ENCODE results near the gene SMAD7. TPM values are rescaled to one million over a fixed set of nuclear protein-coding genes. Genes with fewer than 3 reads are reported as not detected.

The SMAD7 gene
- total RNA-seq, 1 experiment from 2014 or later = 3.8 TPM

DNA sequence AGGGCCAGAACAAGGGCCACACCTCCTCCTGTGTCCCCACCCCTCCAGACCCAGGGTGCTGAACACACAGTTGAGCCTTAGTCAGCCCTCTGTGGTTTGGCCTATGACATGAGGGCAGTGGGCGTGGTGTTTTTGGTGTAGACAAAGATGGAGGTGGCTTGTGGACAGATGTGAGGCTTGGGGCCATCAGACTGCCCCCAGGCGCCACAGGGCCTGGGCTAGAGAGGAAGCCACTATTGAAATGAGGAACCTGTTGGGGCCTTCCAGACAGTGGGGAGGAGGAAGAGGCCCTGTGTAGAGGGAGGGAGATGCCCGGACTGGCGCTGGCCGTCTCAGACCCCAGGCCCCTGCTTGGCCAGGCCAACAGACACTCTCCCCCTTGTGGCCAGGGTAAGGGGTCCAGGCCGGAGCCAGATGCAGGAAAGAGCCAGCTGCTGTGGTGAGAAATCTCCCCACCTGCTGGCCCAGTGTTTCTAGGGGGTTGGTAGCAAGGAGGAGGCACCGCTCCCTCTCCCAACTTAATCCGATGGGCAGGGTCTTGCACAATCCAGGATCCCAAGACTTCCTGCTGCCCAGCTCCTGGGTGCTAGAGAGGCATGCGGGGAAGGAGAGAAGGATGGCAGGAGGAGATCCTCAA is 53.8 kb downstream of the SMAD7 start:
- DNase-seq (ENCODE audit: low read depth, low spot score) = no peak
- in situ Hi-C loops (cut with HindIII; ENCODE audit: low pct_unique_long_range_greater_than_20kb, low sequenced_read_pairs) = no loop called here

DNA sequence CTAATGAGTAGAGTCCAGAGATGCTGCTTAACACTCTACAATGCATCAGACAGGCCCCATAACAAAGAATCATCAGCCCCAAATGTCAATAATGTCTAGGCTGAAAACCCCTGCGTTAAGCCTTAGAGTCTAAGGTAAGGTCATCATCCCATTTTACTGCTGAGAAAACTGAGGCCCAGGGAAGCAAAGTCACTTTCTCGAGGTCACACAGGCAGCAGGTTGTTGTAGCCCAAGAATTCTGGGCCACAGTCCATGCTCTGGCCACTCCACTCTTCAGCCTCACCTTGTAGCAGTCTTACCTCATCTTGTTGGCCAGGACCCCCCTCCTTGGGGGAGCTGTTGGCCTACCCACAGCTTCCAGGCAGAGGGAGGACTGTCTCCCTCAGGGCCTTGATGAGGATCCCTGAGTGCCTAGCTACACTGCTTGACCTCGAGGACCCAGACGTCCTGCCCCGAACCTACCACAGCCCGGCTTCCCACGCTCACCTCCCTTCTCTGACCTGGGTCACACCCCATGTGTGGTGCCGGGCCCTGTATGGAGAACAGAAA is 54.4 kb downstream of the SMAD7 start:
- in situ Hi-C loops (cut with HindIII; ENCODE audit: low pct_unique_long_range_greater_than_20kb, low sequenced_read_pairs) = no loop called here
- DNase-seq (ENCODE audit: low read depth, low spot score) = no peak

DNA sequence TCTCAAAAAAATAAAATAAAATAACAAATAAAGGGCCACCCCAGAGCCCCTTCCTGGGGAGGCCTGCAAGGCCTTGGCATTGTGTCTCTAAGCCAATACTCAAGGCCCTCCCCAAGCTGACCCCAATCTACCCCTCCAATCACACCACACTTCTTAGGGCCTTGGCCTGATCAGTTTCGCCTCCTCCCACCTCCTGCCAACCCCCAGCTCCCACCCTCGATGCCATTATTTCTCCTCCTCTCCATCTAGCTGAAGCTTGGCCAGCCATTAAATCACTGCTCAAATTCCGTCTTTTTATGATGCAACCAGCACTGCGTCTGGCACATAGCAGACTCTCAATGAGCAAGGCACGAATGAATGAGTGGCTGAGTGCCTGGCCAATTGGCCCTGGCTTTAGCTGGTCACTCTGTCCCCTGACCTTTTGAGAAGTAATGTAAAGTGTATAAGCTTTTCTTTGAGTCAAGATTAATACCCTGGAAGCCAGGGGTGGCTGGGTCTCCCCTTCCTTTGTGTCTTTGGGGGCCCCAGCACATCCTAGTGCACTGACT is 55.9 kb downstream of the SMAD7 start:
- DNase-seq (ENCODE audit: low read depth, low spot score) = no peak
- in situ Hi-C loops (cut with HindIII; ENCODE audit: low pct_unique_long_range_greater_than_20kb, low sequenced_read_pairs) = no loop called here

DNA sequence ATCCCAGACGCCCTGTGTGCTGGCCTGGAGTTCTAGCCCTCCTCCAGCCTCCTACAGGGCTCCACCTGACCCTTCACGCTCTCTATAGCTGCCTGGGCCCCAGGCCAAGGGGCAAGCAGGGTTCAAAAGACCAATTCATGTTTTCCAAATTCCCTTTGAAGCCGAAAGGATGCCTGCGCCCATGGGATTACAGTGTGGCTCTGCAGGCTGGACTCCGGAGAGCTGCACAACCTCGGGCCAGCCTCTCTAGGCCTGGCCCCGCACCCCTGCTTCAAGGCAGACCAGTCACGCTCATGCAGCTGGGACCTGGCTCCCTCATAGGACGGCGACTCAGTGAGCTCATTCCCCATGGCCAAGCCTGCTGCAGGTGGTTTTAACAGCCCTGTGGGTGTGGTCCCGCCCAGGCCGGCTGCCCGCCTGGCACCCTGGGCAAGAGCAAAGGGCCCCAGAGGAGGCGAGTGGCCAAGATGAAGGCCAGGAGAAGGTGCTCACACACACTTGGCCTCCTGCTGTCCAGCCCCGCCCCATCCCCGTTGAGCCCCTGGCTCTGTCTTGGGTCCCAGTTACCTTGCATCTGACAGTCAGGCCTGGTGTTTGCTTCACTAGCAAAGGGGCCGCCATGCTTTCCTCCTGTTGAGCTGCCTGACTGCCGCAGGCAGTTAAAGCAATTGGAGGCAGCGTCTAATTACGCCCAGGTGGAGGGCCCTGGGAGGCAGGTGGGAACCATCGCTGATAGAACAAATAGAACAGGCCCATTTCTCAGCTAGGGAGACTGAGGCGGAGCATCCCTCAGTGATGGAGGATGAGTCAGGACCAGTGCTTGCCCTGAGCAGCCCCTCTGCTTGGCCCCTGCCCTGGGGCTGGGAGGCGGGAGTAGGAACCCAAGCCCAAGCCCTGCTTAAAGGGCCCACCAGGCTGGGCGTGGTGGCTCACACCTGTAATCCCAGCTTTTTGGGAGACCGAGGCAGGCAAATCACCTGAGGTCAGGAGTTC is 56.9 kb downstream of the SMAD7 start:
- in situ Hi-C loops (cut with HindIII; ENCODE audit: low pct_unique_long_range_greater_than_20kb, low sequenced_read_pairs) = no loop called here
- DNase-seq (ENCODE audit: low read depth, low spot score) = no peak

DNA sequence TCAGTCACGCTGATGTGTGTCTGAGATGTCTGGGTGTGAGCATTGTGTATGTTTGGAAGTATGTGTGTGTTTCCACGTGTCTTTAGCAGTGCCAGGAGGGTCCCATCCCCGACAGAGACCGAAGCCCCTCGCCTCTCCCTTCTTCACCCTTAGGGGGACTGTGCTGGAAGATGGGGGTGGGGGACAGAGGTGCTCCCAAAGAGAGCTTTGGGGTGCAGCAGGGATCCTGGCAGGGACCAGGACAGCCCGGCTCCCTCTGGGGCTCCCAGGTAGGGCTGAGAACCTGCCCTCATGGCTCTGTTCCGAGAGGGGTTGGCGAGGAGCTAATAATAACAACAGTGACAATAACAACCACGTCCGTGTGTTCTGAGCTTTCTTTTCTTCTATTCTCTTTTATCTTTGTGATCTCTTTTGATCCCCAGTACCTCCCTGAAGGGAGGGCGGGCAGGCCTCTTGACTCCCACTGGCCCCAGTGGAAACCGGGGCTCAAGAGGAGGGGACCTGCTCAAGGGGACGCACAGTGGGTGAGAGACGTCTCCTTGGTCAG is 57.6 kb downstream of the SMAD7 start:
- in situ Hi-C loops (cut with HindIII; ENCODE audit: low pct_unique_long_range_greater_than_20kb, low sequenced_read_pairs) = no loop called here
- DNase-seq (ENCODE audit: low read depth, low spot score) = no peak

DNA sequence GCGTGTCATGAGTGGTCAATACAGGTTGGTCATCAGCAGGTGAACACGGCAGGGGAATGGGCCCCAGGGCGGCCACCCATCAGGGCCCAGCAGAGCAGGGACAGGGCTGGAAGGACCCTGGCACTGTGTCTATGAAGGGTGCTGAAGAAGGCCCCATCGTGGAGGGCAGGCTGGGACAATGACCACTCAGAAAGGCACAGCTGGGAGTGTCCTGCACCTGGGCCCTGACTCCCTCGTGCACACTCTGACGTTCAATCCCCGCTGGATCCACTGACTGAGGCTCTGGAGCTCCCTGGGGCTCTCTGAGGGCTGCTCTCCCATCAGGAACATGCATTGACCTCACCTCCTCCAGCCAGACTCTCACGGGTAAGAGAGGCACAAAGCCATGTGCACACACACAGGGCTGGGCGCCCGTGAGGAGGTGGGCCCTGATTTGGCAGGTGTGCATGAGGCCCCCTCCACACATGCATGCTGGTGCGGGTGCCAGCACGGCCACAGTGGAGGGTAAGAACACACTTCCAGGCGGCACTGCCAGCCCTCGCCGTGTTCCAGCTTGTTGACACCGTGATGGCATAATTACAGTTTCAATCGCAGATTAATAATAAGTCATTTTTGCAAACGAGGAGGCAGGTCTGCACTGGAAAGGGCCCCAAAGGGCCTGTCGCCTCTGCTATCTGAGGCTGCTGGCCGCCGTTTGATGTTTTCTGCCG is 58.5 kb downstream of the SMAD7 start:
- in situ Hi-C loops (cut with HindIII; ENCODE audit: low pct_unique_long_range_greater_than_20kb, low sequenced_read_pairs) = no loop called here
- no peak for DNase-seq (ENCODE audit: low read depth, low spot score)

DNA sequence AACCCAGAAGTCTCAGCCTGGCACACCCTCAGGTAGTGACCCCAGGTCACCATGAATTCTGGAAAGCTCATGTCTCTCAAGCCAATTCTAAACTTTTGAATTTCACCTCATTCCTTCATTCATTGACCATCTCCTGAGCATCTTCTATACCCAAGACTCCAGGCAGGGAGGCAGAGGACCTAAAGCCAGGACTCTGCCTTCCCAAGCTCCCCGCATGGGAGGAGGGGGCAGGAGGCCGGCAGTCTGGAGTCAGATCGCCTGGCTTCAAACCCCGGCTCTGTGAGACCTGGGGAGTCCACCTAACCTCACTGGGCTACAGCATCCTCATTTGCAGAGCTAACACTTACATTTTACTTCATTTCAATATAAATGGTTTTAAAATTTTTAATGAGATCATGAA is 59.0 kb downstream of the SMAD7 start:
- DNase-seq (ENCODE audit: low read depth, low spot score) = no peak
- in situ Hi-C loops (cut with HindIII; ENCODE audit: low pct_unique_long_range_greater_than_20kb, low sequenced_read_pairs) = no loop called here

DNA sequence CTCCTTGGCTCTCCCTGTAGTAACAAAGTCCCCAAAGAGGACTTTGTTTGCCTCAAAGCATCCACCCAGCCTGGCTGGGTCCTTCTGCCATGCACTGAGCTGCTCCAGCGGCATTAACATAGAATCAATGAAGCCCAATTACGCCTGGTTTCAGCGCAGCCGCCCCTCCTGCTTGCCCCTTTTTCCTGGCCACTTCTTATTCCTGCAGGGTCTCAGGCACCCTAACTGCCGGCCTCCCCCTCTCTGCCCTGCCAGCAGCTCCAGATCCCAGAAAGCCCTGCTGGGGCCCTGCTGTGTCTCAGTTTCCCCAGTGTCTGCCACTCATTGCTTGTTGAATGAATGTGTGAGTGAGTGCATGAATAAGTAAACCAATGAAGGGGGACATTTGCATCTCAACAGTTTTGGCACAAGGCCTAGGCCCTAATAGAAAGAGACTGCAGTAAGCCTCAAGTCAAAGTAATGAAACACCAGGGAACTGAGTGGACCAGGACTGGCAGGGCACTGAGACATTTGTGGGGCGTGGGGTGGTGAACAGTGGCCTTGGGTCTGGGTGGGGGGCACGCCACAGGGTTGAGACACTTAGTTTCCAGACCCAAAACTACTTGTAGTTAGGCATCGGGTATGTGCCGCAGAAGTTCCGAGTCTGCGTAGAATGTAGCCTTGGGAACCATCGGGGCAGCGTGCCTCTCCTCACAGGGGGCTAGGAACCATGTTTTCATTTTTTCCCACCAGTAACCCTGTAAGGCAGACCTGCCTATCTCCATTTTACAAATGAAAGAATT is 60.6 kb downstream of the SMAD7 start:
- DNase-seq (ENCODE audit: low read depth, low spot score) = no peak
- in situ Hi-C loops (cut with HindIII; ENCODE audit: low pct_unique_long_range_greater_than_20kb, low sequenced_read_pairs) = no loop called here

DNA sequence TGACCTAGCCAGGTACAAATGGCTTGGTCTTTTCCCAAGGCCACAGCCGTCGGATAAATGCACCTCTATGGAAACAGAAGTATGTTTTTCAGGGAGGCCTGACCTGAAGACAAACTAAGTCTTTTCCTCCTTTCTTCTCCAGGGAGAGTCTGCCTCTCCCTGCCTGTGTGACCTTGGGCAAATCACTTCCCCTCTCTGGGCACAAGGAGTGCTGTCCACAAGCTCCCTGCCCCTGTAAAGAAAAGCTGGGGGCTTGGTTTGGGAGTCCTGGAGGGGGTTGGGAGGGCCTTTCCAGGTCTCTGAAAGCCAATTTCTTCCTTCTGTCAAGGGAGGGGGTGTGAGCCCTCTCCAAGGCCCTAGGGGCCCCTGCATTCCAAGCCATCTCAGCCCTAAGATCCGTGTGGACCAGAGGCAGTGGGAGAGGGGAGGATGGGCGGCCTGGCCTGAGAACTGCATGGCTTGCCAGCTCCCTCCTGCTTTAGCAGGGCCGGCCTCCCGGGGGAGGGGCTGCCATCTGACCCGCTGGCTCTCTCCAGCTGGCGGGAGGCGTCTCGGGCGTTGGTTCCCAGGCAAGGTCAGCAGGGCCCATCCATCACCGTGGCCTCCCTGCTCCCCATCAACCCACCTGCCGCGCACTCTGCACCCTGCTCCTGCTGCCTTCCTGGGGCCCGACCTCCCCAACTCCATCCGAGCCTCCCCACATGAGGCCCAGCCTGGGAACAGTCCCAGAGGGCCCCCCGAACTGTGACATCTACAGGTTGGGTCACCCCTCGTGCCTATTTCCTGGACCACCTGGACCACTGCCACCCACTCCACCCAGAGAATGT is 61.4 kb downstream of the SMAD7 start:
- in situ Hi-C loops (cut with HindIII; ENCODE audit: low pct_unique_long_range_greater_than_20kb, low sequenced_read_pairs) = no loop called here
- DNase-seq (ENCODE audit: low read depth, low spot score) = no peak

DNA sequence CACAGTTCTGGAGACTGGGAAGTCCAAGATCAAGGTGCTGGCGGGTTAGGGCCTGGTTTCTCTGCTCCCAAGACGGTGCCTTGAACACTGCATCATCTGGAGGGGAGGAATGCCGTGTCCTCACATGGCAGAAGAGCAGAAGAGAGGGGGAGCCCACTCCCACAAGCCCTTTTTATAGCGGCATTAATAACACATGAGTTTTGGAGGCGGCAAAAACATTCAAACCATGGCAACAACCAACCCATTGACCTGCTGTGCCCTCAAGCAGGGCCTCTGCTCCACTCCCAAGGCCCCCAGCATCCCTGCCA is 62.0 kb downstream of the SMAD7 start:
- in situ Hi-C loops (cut with HindIII; ENCODE audit: low pct_unique_long_range_greater_than_20kb, low sequenced_read_pairs) = no loop called here
- no peak for DNase-seq (ENCODE audit: low read depth, low spot score)

DNA sequence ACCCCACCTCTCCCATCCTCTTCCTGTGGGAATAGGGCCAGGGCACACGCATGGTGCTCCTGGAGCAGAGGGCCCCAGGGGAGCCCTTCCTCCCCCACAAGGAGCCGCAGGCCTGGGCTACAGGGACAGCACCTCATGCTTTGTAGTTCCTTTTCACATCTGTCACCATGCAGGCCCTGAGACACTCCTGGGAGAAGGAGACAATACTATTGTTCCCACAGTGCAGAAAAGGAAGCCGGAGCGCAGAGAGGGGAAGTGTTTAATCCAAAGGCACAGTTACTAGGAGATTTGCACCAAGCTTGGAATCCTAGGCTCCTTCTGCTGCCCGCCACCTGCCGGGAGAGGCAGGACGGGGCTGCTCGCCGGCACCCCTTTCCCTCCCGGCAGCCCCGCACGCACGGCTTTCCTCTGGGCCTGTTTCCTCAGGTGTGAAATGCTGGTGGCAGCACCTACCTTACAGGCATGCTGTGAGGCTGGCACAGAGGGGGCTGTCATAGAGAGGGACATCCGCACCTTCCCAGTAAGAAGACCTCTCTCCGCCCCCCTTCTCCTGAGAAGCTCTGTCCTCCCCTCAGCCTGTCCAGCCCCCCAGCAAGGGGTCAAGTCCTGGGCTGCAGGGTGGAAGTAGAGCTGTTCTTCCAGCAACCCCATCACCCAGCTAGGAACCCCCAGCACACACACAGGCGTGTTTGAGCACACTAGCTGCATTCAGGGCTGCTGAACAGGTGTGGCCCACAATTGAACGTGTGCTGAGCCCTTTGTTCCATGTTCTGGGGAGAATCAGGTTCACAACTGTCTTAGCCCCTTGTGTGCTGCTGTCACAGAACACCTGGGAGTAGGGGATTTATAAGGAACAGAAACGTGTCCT is 62.6 kb downstream of the SMAD7 start:
- in situ Hi-C loops (cut with HindIII; ENCODE audit: low pct_unique_long_range_greater_than_20kb, low sequenced_read_pairs) = no loop called here
- DNase-seq (ENCODE audit: low read depth, low spot score) = no peak

DNA sequence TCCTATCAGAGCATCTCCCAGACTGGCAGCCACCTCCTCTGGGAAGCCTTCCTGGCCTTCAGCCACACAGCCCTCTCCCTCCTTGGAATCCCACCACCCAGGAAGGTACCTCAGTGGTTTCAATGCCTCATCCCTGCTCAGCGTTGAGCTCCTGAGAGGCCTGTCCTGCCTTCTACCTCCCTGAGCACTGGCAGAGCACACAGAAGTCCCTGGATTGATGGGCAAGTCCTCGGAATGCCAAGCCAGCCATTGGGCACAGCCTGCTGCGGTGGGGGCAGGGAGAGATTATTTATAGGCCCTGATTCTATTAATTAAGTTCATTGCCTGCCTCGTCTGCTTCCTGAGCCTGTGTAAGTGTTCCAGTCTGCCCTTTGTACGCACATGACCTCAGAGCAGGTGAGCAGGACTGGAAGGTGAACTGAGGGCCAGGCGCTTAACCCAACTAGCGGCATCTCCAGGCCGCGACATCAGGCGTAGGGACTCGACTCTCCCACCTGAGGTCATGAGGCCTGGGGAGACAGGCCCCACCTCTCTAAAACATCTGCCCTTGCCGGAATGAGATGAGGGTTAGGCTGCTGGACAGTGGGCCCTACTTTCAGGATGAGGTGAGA is 63.4 kb downstream of the SMAD7 start:
- in situ Hi-C loops (cut with HindIII; ENCODE audit: low pct_unique_long_range_greater_than_20kb, low sequenced_read_pairs) = no loop called here
- DNase-seq (ENCODE audit: low read depth, low spot score) = no peak

DNA sequence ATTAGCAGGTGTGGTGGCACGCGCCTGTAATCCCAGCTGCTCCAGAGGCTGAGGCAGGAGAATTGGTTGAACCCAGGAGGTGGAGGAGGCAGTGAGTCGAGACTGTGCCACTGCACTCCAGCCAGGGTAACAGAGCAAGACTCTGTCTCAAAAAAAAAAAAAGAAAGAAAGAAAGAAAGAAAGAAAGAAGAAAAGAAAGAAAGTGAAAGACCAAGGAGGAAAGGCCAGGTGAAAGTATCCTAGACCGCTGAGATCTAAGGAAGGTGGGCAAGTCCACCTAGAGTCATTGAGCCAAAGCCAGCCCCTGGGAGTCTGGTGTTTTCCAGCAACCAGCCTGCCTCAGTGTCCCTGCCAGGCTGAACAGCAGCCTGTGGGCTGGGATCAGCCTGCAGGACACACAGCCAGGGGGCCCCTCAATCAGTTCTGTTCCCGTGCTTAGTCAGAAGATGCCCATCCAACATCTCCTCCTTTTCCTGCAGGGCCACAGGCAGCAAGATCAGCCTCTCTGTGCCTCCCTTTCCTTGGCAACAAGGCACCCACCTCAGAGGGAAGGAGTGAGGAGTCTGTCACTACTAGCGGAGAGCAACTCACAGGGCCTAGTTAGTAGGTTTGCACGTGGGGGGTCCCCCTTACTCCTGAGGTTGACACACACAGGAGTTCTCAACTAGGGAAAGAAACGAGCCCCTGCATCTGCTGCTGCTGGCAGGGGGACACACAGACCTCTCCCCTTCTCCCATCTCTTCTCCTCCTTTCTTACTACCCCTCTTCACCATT is 64.1 kb downstream of the SMAD7 start:
- in situ Hi-C loops (cut with HindIII; ENCODE audit: low pct_unique_long_range_greater_than_20kb, low sequenced_read_pairs) = no loop called here
- no peak for DNase-seq (ENCODE audit: low read depth, low spot score)

DNA sequence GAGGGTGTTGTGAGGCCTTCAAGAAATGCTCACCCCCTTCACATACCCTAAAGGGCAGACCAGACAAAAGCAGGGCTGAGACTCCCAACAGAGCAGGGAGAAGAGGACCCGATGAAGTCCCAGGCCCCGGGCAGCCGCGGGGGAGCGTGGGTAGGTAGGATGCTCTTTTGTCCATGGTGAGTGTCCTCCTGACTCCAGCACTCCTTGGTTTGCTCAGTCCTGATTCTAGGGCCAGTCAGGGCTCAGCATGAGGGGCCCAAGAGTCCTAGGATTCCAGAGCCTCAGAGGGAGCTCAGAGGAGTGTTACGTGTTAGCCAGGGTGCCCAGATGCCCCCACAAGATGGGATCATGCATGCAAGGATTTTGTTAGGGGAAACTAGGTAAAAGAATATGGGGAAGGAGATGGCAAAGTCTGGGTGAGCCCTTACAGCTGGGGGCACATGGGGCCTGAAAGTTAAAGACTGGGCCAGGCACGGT is 64.8 kb downstream of the SMAD7 start:
- no peak for DNase-seq (ENCODE audit: low read depth, low spot score)
- in situ Hi-C loops (cut with HindIII; ENCODE audit: low pct_unique_long_range_greater_than_20kb, low sequenced_read_pairs) = no loop called here
